Activated CD4-positive, CD25-positive, alpha-beta regulatory T cell treated with anti-CD3 and anti-CD28 coated beads, Interleukin-2, amount 50 U/mL, for 72 hours (primary cell): ENCODE results near the gene ITGA3.
A peak's percentile ranks its signal among the peaks of the same experiment; 100 is the strongest.

Experiments used
- DNase-seq: peaks from one replicate; pipeline ENCODE4 v3.0.0; 2021

Gene ITGA3

GRCh38 chr17:50113624-50114320 is 57.9 kb downstream of the ITGA3 start:
- DNase-seq: no peak

- DNase-seq: no peak
Observed at GRCh38 chr17:50114401-50114800, 58.5 kb downstream of the ITGA3 start.

- DNase-seq: no peak
Observed at GRCh38 chr17:50114849-50115357, 59.0 kb downstream of the ITGA3 start.

- DNase-seq: no peak
Observed at GRCh38 chr17:50115756-50116155, 59.8 kb downstream of the ITGA3 start.

- DNase-seq: peak; percentile 54
Observed at GRCh38 chr17:50117202-50118051, 61.5 kb downstream of the ITGA3 start.

- no peak for DNase-seq
Observed at GRCh38 chr17:50118076-50118827, 62.3 kb downstream of the ITGA3 start.

- DNase-seq: no peak
Observed at GRCh38 chr17:50118828-50119218, 62.9 kb downstream of the ITGA3 start.

- no peak for DNase-seq
Observed at GRCh38 chr17:50120475-50121253, 64.8 kb downstream of the ITGA3 start.

- DNase-seq: no peak
Observed at GRCh38 chr17:50122945-50123344, 67.0 kb downstream of the ITGA3 start.

GRCh38 chr17:50123649-50124349 is 67.9 kb downstream of the ITGA3 start:
- DNase-seq: no peak

GRCh38 chr17:50125420-50125997 is 69.6 kb downstream of the ITGA3 start:
- no peak for DNase-seq

GRCh38 chr17:50127697-50128361 is 71.9 kb downstream of the ITGA3 start:
- DNase-seq: no peak

GRCh38 chr17:50128441-50129352 is 72.8 kb downstream of the ITGA3 start:
- DNase-seq: no peak

GRCh38 chr17:50129353-50129727 is 73.4 kb downstream of the ITGA3 start:
- no peak for DNase-seq

- DNase-seq: no peak
Observed at GRCh38 chr17:50129728-50130558, 74.0 kb downstream of the ITGA3 start, which contains the start of gene SAMD14. TSS of gene SAMD14 (minus strand) at chr17:50130160. CDS start at chr17:50124959, 5,201 bp downstream.

GRCh38 chr17:50130559-50131305 is 74.8 kb downstream of the ITGA3 start:
- DNase-seq: no peak

GRCh38 chr17:50132104-50132794 is 76.3 kb downstream of the ITGA3 start:
- DNase-seq: no peak
